WTC11 (cell line): Measurements from ENCODE around the gene CGREF1. TPM values are rescaled to one million over a fixed set of nuclear protein-coding genes. Genes with fewer than 3 reads are reported as not detected.

ENCODE experiments used
- ATAC-seq: fragments of 200-7000 bp; cut with Tn5 transposase; 2 replicates; pipeline ENCODE4 v1.10.0; 2021; ENCODE audit warnings: mild to moderate bottlenecking, moderate library complexity
- CTCF ChIA-PET: fragments of 300-600 bp; sonication (Branson Sonifier 250); formaldehyde crosslinking; loops from one replicate; lab custom pipeline; 2021; ENCODE audit warnings: antibody characterized with exemption; lab: Charles Lee
- POLR2A ChIA-PET: fragments of 350-600 bp; sonication (Branson Sonifier 250); formaldehyde crosslinking; loops from one replicate; lab custom pipeline; 2021; ENCODE audit warnings: antibody characterized with exemption; lab: Charles Lee
- DNase-seq: peaks from one replicate; pipeline ENCODE4 v3.0.0; 2021; ENCODE audit warnings: low spot score
- H3K27ac Mint-ChIP-seq: 2 replicates; pipeline ENCODE4 v1.8.0; 2021; ENCODE audit warnings: mixed read lengths
- H3K27me3 Mint-ChIP-seq: 2 replicates; pipeline ENCODE4 v1.8.0; 2021; ENCODE audit warnings: low read depth, mild to moderate bottlenecking, moderate library complexity, mixed read lengths
- H3K36me3 Mint-ChIP-seq: 2 replicates; pipeline ENCODE4 v1.8.0; 2021; ENCODE audit warnings: mixed read lengths
- H3K4me1 Mint-ChIP-seq: 2 replicates; pipeline ENCODE4 v1.8.0; 2022; ENCODE audit warnings: mixed read lengths
- H3K4me3 Mint-ChIP-seq: 2 replicates; pipeline ENCODE4 v1.8.0; 2021; ENCODE audit warnings: mild to moderate bottlenecking, moderate library complexity, mixed read lengths
- H3K9me3 Mint-ChIP-seq: 2 replicates; pipeline ENCODE4 v1.8.0; 2021; ENCODE audit warnings: mixed read lengths
- ATF1 ChIP-seq: sonication (generic); formaldehyde crosslinking; IDR thresholded peaks from 2 replicates; pipeline ENCODE4 v1.8.1; 2023; ENCODE audit warnings: mild to moderate bottlenecking, moderate library complexity, missing genetic modification reagents
- CREM ChIP-seq: sonication (generic); formaldehyde crosslinking; IDR thresholded peaks from 2 replicates; pipeline ENCODE4 v1.8.1; 2022; ENCODE audit warnings: mild to moderate bottlenecking, missing genetic modification reagents, moderate library complexity
- GTF2I ChIP-seq: fragments of 250-450 bp; sonication (Bioruptor Pico); conservative IDR thresholded peaks from 2 replicates; pipeline ENCODE4 v1.4.0; 2021; ENCODE audit warnings: mild to moderate bottlenecking
- JAZF1 ChIP-seq: fragments of 250-450 bp; sonication (Bioruptor Pico); IDR thresholded peaks from 2 replicates; pipeline ENCODE4 v1.9.0; 2021; ENCODE audit warnings: moderate library complexity, mild to moderate bottlenecking, inconsistent platforms
- MYBL2 ChIP-seq: sonication (generic); formaldehyde crosslinking; IDR thresholded peaks from 2 replicates; pipeline ENCODE4 v1.8.1; 2023; ENCODE audit warnings: mild to moderate bottlenecking, moderate library complexity, missing genetic modification reagents
- NFATC4 ChIP-seq: fragments of 250-450 bp; sonication (Bioruptor Pico); IDR thresholded peaks from 2 replicates; pipeline ENCODE4 v1.9.0; 2021; ENCODE audit warnings: mild to moderate bottlenecking
- NR2C2 ChIP-seq: sonication (generic); formaldehyde crosslinking; IDR thresholded peaks from 2 replicates; pipeline ENCODE4 v1.8.0; 2022; ENCODE audit warnings: mild to moderate bottlenecking, missing genetic modification reagents
- PRRX2 ChIP-seq: fragments of 250-450 bp; sonication (Bioruptor Pico); IDR thresholded peaks from 2 replicates; pipeline ENCODE4 v1.8.0; 2021; ENCODE audit warnings: mild to moderate bottlenecking
- SMAD4 ChIP-seq: sonication (generic); formaldehyde crosslinking; IDR thresholded peaks from 2 replicates; pipeline ENCODE4 v1.8.0; 2022; ENCODE audit warnings: mild to moderate bottlenecking, missing genetic modification reagents
- SOX15 ChIP-seq: fragments of 250-450 bp; sonication (Bioruptor Pico); IDR thresholded peaks from 2 replicates; pipeline ENCODE4 v1.9.0; 2021; ENCODE audit warnings: mild to moderate bottlenecking
- SP1 ChIP-seq: sonication (generic); formaldehyde crosslinking; conservative IDR thresholded peaks from 2 replicates; pipeline ENCODE4 v1.8.1; 2022; ENCODE audit warnings: missing genetic modification reagents
- TCF7 ChIP-seq: sonication (generic); formaldehyde crosslinking; IDR thresholded peaks from 2 replicates; pipeline ENCODE4 v1.8.0; 2022; ENCODE audit warnings: mild to moderate bottlenecking, low read depth, missing genetic modification reagents, moderate library complexity
- TEAD4 ChIP-seq: sonication (generic); formaldehyde crosslinking; IDR thresholded peaks from 2 replicates; pipeline ENCODE4 v1.8.0; 2022; ENCODE audit warnings: mild to moderate bottlenecking, missing genetic modification reagents
- ZBTB21 ChIP-seq: sonication (generic); formaldehyde crosslinking; IDR thresholded peaks from 2 replicates; pipeline ENCODE4 v1.8.1; 2023; ENCODE audit warnings: mild to moderate bottlenecking, missing genetic modification reagents, borderline replicate concordance
- ZNF263 ChIP-seq: sonication (generic); formaldehyde crosslinking; IDR thresholded peaks from 2 replicates; pipeline ENCODE4 v1.8.1; 2022; ENCODE audit warnings: low read depth, mild to moderate bottlenecking, moderate library complexity, missing genetic modification reagents
- ZNF416 ChIP-seq: fragments of 250-450 bp; sonication (Bioruptor Pico); IDR thresholded peaks from 2 replicates; pipeline ENCODE4 v1.9.0; 2021; ENCODE audit warnings: mild to moderate bottlenecking, inconsistent platforms
- total RNA-seq: library from RNA; stranded (reverse); gene quantifications from 3 replicates; pipeline ENCODE4 v1.2.3, GENCODE V29; 2021
- TF ChIP-seq, protein P1 (sequence below): sonication (generic); formaldehyde crosslinking; IDR thresholded peaks from 2 replicates; pipeline ENCODE4 v1.8.0; 2023; ENCODE audit warnings: mild to moderate bottlenecking, missing genetic modification reagents
- TF ChIP-seq, protein P2 (sequence below): sonication (generic); formaldehyde crosslinking; IDR thresholded peaks from 2 replicates; pipeline ENCODE4 v1.8.1; 2023; ENCODE audit warnings: mild to moderate bottlenecking, moderate library complexity, missing genetic modification reagents
- TF ChIP-seq, protein P3 (sequence below): sonication (generic); formaldehyde crosslinking; IDR thresholded peaks from 2 replicates; pipeline ENCODE4 v1.8.0; 2022; ENCODE audit warnings: mild to moderate bottlenecking, missing genetic modification reagents
- TF ChIP-seq, protein P4 (sequence below): sonication (generic); formaldehyde crosslinking; IDR thresholded peaks from 2 replicates; pipeline ENCODE4 v1.8.0; 2022; ENCODE audit warnings: mild to moderate bottlenecking, missing genetic modification reagents
- TF ChIP-seq, protein P5 (sequence below): sonication (generic); formaldehyde crosslinking; IDR thresholded peaks from 2 replicates; pipeline ENCODE4 v1.8.1; 2022; ENCODE audit warnings: mild to moderate bottlenecking, missing genetic modification reagents, moderate library complexity, borderline replicate concordance

Gene CGREF1
- total RNA-seq, 1 experiment from 2014 or later: 3.5 TPM

DNA sequence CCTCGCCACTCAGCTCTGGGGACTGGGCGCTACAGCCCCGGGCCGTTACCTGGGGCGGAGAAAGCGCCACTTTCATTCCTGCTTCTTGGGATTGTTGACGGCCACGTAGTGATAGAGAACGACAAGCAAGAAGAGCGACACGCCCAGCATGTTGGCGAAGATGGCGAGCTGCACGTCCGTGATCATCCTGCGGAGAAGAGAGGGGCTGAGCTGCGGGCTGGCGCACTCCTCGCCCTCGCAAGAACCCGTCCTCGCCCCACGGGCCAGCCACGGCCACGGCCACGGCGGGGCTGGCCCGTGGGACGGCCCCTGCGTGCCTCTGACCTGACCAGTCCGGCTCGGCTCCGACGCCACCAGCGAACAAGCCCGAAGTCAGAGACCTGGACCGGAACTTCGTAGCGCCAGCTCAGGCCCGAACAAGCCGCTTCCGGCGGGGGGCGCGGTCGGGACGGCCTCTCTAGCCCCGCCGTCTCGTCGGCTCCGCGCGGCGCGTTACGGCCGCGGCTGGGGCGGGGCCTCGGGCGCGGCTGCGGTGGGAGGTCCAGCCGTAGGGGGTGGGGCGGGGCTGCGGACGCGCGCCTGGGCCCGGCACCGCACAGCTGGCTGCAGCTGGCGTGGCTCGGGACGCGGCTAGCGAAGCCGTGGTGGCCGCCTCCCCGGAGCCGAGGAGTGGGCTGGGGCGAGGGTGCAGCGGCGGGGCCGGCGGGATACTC, 47.5 kb downstream of the CGREF1 start, which contains the start of gene OST4 (continued):
- TF ChIP-seq TEAD4: no peak
- 0 out of 2 replicates have a peak, but pooled peaks have one; percentile 24 for TF ChIP-seq MYBL2 (CRISPR knock-in tag)
- no peak for TF ChIP-seq NFATC4 (CRISPR knock-in tag)
- TF ChIP-seq, protein P1, sequence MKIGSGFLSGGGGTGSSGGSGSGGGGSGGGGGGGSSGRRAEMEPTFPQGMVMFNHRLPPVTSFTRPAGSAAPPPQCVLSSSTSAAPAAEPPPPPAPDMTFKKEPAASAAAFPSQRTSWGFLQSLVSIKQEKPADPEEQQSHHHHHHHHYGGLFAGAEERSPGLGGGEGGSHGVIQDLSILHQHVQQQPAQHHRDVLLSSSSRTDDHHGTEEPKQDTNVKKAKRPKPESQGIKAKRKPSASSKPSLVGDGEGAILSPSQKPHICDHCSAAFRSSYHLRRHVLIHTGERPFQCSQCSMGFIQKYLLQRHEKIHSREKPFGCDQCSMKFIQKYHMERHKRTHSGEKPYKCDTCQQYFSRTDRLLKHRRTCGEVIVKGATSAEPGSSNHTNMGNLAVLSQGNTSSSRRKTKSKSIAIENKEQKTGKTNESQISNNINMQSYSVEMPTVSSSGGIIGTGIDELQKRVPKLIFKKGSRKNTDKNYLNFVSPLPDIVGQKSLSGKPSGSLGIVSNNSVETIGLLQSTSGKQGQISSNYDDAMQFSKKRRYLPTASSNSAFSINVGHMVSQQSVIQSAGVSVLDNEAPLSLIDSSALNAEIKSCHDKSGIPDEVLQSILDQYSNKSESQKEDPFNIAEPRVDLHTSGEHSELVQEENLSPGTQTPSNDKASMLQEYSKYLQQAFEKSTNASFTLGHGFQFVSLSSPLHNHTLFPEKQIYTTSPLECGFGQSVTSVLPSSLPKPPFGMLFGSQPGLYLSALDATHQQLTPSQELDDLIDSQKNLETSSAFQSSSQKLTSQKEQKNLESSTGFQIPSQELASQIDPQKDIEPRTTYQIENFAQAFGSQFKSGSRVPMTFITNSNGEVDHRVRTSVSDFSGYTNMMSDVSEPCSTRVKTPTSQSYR (CRISPR knock-in tag): no peak
- TF ChIP-seq SOX15 (CRISPR knock-in tag): no peak
- TF ChIP-seq, protein P2, sequence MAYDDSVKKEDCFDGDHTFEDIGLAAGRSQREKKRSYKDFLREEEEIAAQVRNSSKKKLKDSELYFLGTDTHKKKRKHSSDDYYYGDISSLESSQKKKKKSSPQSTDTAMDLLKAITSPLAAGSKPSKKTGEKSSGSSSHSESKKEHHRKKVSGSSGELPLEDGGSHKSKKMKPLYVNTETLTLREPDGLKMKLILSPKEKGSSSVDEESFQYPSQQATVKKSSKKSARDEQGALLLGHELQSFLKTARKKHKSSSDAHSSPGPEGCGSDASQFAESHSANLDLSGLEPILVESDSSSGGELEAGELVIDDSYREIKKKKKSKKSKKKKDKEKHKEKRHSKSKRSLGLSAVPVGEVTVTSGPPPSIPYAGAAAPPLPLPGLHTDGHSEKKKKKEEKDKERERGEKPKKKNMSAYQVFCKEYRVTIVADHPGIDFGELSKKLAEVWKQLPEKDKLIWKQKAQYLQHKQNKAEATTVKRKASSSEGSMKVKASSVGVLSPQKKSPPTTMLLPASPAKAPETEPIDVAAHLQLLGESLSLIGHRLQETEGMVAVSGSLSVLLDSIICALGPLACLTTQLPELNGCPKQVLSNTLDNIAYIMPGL (CRISPR knock-in tag): 0 out of 2 replicates have a peak, but pooled peaks have one; percentile 55
- TF ChIP-seq, protein P3, sequence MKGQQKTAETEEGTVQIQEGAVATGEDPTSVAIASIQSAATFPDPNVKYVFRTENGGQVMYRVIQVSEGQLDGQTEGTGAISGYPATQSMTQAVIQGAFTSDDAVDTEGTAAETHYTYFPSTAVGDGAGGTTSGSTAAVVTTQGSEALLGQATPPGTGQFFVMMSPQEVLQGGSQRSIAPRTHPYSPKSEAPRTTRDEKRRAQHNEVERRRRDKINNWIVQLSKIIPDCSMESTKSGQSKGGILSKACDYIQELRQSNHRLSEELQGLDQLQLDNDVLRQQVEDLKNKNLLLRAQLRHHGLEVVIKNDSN: no peak; the same call in 1 of the 2 replicates
- TF ChIP-seq, protein P4, sequence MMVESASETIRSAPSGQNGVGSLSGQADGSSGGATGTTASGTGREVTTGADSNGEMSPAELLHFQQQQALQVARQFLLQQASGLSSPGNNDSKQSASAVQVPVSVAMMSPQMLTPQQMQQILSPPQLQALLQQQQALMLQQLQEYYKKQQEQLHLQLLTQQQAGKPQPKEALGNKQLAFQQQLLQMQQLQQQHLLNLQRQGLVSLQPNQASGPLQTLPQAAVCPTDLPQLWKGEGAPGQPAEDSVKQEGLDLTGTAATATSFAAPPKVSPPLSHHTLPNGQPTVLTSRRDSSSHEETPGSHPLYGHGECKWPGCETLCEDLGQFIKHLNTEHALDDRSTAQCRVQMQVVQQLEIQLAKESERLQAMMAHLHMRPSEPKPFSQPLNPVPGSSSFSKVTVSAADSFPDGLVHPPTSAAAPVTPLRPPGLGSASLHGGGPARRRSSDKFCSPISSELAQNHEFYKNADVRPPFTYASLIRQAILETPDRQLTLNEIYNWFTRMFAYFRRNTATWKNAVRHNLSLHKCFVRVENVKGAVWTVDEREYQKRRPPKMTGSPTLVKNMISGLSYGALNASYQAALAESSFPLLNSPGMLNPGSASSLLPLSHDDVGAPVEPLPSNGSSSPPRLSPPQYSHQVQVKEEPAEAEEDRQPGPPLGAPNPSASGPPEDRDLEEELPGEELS (CRISPR knock-in tag): peak; percentile 66; the same call in 1 of the 2 replicates
- 0 out of 2 replicates have a peak, but pooled peaks have one; percentile 28 for TF ChIP-seq ZNF416 (CRISPR knock-in tag)
- peak; percentile 90 for TF ChIP-seq SP1 (CRISPR knock-in tag)
- TF ChIP-seq ZNF263 (CRISPR knock-in tag): no peak
- peak; percentile 89; the same call in 1 of the 2 replicates for TF ChIP-seq ZBTB21 (CRISPR knock-in tag)
- TF ChIP-seq JAZF1 (CRISPR knock-in tag): no peak
- TF ChIP-seq TCF7 (CRISPR knock-in tag): no peak
- no peak for TF ChIP-seq SMAD4
- TF ChIP-seq CREM: peak; percentile 85; the same call in 1 of the 2 replicates
- TF ChIP-seq GTF2I: no peak
- TF ChIP-seq PRRX2 (CRISPR knock-in tag): no peak

DNA sequence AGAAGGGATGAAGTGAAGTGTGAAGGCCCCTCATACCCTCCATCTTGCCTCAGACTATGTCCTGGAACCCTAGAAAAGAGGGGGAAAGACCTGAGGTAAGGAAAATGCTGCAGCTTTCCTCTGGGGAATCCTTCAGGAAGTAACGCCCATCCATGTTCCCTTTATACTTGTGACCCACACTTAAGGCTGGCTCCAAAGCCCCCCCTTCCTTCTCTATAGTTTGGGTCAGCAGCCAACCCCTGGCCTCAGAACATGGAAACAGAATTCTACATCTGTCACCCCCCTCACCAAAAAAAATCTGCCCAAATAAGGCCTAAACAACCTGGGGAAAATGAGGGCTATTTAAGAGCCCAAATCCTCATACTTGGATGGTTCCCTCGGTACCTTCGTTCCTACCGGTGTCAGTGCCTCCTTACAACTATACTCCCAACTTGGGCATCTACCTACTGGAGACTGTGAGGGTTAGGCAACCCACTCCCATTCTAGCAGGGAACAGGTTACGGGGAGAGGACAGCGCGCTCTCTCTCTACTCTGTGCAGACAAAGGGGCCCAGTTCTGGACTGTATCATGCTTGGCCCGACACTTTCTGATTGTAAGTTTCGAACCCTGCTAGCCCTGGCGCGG, 48.2 kb downstream of the CGREF1 start:
- ATAC-seq: no peak
- peaks cover 11% of the 10 kb centered on the region for H3K4me1 Mint-ChIP-seq
- no peak for TF ChIP-seq ATF1 (CRISPR knock-in tag)
- no peak for TF ChIP-seq NR2C2 (CRISPR knock-in tag)
- TF ChIP-seq, protein P5, sequence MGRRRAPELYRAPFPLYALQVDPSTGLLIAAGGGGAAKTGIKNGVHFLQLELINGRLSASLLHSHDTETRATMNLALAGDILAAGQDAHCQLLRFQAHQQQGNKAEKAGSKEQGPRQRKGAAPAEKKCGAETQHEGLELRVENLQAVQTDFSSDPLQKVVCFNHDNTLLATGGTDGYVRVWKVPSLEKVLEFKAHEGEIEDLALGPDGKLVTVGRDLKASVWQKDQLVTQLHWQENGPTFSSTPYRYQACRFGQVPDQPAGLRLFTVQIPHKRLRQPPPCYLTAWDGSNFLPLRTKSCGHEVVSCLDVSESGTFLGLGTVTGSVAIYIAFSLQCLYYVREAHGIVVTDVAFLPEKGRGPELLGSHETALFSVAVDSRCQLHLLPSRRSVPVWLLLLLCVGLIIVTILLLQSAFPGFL (CRISPR knock-in tag): no peak
- TF ChIP-seq, all 79 proteins: peak for 0
- no peak for DNase-seq
- Mint-ChIP-seq H3K9me3 (no peaks in the 10 kb centered on the region), H3K27ac (peak overlapping the region; percentile 90), H3K27me3 (no peaks in the 10 kb centered on the region; the same call in 1 of the 2 replicates), H3K4me3 (peak overlapping the region; percentile 98), H3K36me3 (peaks cover 32% of the 10 kb centered on the region)
- POLR2A ChIA-PET: interaction anchor here (0.6 to 3.2 kb wide), 13 partner anchors 8 to 165 kb away, joined by 3 to 27 read pairs (median 4); partner anchors contain the start of genes AGBL5, KHK, SLC5A6 and TMEM214
- CTCF ChIA-PET: interaction anchor here (0.9 to 4.5 kb wide), 14 partner anchors 10 to 225 kb away, joined by 3 to 50 read pairs (median 7); partner anchors contain the start of genes AGBL5, KHK and PREB
